GM18520 (cell line): Measurements from ENCODE around the gene FBXW2.

Experiments used
- ATAC-seq: cut with Tn5 transposase; IDR thresholded peaks from one replicate; pipeline ENCODE4 v1.9.1; 2021; ENCODE audit not compliant: unreplicated experiment

Gene FBXW2

GRCh38 chr9:120716483-120716882 lies 76.7 kb downstream of the FBXW2 start:
- no peak for ATAC-seq

- ATAC-seq, result no peak
Observed at GRCh38 chr9:120715389-120715924, 77.8 kb downstream of the FBXW2 start.

- ATAC-seq, result no peak
Observed at GRCh38 chr9:120714846-120715388, 78.3 kb downstream of the FBXW2 start.

- peak; percentile 95 for ATAC-seq
Observed at GRCh38 chr9:120714088-120714845, 78.9 kb downstream of the FBXW2 start, which contains the start of gene MEGF9. TSS of gene MEGF9 (minus strand) at chr9:120714470. CDS start at chr9:120714358, 112 bp downstream.

- ATAC-seq, result no peak
Observed at GRCh38 chr9:120713257-120714087, 79.7 kb downstream of the FBXW2 start.

- ATAC-seq, result no peak
Observed at GRCh38 chr9:120712539-120713031, 80.6 kb downstream of the FBXW2 start.

- no peak for ATAC-seq
Observed at GRCh38 chr9:120711841-120712538, 81.2 kb downstream of the FBXW2 start.

GRCh38 chr9:120711354-120711753 lies 81.9 kb downstream of the FBXW2 start:
- ATAC-seq, result no peak

- ATAC-seq, result no peak
Observed at GRCh38 chr9:120710110-120710981, 82.9 kb downstream of the FBXW2 start.

GRCh38 chr9:120708526-120709224 lies 84.5 kb downstream of the FBXW2 start:
- no peak for ATAC-seq

- no peak for ATAC-seq
Observed at GRCh38 chr9:120707170-120707569, 86.0 kb downstream of the FBXW2 start.
